GM18858 (cell line): ENCODE results near the gene SNAP29.
"Not testable (repeated sequence)": the region's sequence is repeated elsewhere in the genome, so short reads cannot be mapped to it uniquely, and the experiment has no call there.

ENCODE experiments used
- ATAC-seq: cut with Tn5 transposase; IDR thresholded peaks from one replicate; pipeline ENCODE4 v1.9.1; 2021; ENCODE audit not compliant: unreplicated experiment

The SNAP29 gene

DNA sequence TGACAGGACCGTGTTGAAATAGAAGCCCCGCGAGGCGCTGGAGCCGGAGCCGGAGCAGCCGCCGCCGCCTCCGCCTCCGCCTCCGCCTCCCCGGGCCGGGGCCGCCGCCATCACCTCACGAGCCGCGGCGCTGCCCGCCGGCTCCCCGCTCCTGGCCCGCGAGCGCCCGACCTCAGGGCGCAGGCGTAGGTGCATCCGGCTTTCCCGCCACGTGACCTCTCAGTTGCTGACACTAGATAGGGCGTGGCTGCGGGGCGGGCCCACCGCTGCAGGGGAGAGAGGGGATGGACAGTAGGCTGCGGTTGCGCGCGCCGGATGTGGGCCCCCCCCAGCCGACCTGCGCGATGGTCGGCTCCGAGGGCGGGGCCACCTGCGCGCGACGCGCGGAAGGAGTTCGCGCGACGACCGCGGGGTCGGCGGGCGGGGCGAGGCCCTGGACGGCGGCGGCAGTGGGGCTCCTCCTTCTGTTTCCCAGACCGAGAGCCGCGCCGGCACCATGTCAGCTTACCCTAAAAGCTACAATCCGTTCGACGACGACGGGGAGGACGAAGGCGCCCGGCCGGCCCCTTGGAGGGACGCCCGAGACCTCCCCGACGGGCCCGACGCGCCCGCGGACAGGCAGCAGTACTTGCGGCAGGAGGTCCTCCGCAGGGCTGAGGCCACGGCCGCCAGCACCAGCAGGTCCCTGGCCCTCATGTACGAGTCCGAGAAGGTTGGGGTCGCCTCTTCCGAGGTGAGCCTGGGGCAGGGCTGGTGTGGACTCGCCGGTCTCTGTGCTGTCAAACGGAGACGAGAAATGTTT is at the start of gene SNAP29, which contains the start of gene PI4KA:
Gene SNAP29, plus strand, starts transcription at position 393 of the 802 bp plus-strand sequence. Its CDS starts 104 bp downstream, at position 497.
Gene PI4KA, minus strand, starts transcription at position 197 of the 802 bp plus-strand sequence. Its CDS starts 86 bp downstream, at position 111.
- ATAC-seq, result peak; percentile 90

DNA sequence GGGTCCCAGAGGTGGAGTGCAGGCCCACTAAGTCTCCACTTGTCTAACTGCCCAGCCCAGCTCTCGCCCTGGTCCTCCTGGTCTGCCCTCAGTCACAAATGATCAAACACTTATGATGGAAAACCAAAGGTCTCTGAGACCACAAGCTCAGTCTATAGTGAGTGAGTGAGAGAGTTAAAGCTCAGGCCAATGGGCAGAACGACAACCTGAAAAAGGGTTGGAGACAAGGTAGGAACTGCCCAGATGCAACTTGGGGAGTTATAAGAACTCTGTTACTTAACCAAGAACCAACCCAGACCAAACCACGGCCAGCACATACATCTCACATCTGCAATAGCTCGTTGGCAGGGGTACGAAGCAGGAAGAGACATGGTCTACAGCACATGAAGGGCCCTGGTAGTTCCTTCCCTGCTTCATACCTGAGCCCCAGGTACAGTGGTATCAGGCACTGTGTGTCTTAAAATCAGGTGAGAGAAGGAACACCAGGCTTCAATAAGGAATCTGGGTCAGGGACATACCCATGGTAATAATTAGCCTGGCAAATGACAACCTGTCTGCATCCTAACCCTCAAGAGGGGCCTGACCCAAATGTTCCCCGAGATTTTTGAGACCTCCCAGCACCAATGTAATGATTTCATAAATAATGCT is 49.1 kb upstream of the SNAP29 start:
- ATAC-seq, result no peak

DNA sequence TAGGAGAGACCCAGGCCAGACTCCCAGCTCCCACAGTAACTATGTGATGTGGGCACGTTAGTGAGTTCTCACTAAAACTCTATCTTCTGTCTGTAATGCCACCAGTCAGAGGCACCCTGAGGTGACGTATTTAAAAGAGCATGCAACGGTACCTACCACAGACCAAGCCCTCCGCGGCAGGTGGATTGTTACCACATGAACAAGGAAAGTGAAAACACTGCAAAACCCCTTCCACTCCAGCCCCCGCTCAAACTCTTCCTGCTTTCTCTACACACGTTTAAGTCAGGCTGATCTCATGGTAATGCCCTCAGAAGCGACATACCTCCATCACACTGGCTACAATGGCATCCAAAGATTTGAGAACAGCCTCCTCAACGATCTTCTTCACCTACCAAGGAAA is 48.2 kb upstream of the SNAP29 start:
- no peak for ATAC-seq

DNA sequence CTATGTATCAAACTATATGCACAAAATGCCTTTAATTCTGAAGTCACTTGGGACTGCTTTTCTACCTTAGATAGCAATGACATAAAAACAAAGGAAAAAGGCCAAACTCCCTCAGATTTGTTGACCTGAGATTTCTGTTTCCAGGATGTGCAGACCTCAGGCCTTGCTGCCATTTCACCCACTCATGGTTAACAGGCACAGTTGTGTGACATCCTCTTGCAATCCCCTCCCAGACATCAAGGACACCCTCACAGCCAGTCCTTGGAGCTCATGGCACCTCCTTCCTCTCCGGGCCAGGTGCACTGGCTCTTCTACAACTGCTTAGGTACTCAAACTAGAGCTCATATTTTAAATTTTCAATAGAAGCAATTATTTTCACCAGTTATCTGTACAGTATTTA is 47.6 kb upstream of the SNAP29 start:
- ATAC-seq, result no peak

DNA sequence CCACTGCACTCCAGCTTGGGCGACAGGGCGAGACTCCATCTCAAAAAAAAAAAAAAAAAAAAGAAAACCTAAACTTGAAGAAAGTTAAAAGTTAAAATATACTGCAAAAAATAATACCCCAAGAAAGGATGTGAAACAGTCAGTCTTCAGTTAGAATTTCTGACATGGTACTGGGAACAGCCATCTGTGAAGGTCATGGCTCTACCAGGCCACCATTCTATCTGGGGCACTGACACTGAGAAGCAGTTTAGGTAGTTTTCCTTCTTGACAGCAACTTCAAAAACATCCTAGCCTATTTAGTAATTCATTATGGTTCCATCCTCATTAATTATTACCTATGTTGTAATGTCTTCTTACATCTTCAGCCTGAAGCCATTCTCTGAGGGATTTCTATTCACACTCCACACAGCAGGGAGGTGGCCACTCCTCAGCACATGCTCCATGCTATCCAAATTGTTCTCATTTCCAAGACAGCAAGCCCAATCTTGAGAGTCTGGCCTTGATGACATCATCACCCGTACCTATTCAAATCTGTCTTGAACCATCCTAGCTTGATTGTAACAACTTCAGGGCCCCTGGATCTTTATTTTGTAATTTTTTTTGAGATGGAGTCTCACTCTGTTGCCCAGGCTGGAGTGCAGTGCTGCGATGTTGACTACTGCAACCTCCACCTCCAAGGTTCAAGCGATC is 46.7 kb upstream of the SNAP29 start:
- no peak for ATAC-seq

DNA sequence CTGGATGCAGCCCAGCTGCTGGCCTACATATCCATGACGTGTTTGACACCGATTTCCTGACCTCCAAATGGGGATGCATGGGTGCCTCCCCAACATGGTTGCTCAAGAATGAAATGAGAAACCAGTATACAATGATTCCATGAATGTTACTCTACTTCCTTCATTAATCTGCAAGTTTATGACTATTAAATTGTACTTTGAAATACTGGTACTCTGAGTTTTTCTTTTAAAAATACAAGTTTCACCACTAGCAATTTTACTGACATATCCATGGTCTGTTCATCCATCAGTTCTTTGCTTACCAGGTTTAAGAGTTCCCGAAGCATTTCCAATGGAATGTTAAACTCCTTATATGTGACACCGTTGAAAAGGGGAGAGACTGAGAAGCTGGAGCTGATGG is 45.8 kb upstream of the SNAP29 start:
- no peak for ATAC-seq

DNA sequence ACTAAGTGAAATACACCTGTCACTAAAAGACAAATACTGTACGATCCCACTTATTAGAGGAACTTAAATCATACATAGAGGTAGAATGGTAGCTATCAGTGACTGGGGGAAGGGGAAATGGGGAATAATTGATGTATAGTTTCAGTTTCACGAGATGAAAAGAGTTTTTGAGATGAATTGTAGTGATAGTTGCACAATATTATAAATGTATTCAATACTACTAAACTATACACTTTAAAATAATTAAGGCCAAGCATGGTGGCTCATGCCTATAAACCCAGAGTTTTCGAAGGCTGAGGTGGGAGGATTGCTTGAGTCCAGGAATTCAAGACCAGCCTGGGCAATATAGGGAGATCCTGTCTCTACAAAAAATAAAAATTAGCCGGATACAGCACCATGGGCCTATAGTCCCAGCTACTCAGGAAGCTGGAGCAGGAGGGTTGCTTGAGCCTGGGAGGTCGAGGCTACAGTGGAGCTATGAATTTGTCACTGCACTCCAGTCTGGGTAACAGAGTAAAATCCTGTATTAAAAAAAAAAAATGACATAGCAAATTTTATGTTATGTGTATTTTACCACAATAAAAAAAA is 44.5 kb upstream of the SNAP29 start:
- ATAC-seq, result no peak

DNA sequence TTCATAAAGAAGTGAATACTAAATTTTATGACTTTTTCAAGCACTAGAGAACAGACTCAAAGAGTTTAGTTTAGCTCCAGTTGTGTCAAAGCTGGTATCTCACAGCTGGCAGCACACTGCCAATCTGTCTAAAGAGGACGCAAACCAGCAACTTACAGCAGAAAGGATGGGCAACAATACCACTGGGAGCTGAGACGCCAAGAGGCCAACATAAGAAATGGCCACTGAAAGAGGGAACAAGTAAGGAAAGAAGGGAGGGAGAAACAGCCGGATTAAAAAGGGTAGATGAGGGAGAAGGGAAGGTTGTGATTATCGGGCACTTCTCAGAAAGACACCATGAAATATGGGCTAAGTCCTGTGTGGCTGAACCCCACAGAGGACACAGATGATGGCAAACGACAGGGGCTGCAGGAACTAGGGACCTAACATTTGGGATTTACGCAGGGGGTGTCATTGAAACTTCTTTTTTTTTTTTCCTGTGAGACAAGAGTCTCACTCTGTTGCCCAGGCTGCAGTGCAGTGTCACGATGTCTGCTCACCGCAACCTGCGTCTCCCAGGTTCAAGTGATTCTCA is 43.2 kb upstream of the SNAP29 start:
- ATAC-seq, result no peak

DNA sequence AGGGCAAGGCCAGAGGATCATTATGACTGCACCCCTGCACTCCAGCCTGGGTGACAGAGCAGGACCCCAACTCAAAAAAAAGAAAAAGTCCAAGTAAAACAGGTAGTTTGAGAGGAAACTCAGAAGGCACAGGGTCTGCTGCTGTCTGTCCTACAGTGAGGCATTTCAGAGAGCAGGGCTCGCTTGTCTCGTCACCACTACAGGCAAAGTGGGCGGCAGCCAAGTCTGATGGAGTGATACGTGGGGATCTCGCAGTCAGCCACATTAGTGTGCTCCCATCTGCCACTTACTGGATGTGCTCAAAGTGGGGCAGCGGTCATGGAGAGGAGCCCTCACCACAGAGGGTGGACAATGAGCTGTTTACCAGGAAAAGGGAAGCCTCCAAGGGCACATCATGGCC is 42.2 kb upstream of the SNAP29 start:
- ATAC-seq, result no peak

DNA sequence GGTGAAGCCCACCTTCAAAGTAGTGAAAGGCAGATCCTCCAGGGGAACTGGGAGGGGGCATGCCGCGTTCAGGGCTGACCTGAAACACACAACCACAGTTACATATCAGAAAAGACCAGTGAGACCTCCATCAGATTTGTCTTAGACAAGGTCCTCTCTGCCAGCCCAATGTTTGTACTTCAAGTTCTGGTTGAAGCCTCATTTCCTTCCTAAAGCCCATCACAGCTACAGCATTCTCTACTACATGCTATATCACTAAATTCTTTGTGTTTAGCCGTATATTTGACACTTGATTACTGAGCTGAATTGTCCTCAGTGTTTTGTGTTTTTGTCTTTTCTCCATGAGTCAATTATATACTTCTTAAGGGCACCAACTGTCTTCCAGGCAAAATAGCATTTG is 40.3 kb upstream of the SNAP29 start:
- no peak for ATAC-seq

DNA sequence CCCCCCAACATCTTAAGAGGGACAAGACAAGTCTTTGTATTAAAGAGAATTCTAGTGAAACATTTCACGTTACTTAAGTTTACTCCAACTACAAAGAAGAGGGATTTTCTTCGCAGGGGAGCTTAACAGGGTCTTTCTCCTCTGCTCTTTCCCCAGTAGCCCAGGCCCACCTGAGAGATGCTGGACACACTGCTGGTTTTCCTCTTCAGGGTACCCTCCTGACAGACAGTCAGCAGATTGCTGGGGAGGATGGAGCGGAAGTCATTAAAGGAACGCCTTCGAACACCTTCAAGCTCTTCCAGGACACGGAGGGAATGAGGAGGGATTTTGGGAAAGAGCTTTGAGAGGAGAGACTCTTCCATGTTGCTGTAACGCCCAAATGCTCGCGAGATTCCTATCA is 39.3 kb upstream of the SNAP29 start:
- no peak for ATAC-seq

DNA sequence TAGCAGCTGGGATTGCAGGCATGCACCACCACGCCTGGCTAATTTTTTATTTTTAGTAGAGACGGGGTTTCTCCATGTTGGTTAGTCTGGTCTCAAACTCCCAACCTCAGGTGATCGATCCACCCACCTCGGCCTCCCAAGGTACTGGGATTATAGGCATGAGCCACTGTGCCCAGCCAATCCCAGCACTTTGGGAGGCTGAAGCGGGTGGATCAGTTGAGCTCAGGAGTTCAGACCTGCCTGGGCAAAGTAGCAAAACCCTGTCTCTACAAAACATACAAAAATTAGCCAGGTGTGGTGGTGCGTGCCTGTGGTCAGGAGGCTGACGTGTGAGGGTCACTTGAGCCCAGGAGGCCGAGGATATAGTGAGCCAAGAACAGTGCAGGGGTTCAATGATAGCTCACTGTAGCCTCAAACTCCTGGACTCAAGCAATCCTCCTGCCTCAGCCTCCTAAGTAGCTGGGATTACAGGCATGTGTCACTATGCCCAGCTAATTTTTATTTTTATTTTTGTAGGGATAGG is 37.0 kb upstream of the SNAP29 start:
- ATAC-seq, result not testable (repeated sequence)

DNA sequence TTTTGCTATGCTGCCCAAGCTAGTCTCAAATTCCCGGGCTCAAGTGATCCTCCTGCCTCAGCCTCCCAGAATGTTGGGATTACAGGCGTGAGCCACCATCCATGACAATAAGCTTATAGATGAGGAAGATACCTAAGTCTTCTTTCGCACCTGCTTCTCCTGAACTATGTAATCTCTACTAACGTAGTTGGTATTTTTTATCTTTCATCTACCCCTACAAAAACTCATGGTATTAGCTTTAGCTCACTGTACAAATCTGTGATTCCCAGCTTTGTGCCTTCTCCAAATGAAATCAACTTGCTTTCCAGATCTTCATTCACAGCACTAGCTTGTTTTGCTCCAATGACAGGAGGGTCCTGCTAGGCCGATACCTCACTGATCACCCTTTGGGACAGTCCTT is 36.6 kb upstream of the SNAP29 start:
- no peak for ATAC-seq

DNA sequence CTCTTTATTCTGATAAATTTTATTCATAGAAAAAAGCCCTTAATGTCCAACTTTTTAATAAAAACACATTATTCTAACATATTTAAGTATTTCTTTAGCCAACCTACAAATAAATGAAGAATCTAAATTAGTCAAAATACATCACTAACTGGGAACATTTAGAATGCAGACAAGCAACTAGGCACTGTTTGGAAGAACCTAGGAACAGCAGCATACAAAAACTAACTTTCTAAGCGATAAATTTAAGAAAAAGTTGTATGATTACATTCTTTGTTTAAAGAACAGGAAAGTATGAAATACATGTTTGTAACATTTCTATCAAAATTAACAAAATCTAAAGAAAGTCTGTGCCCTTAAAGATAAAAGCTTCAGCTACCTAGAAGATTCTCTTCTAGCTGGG is 35.5 kb upstream of the SNAP29 start:
- no peak for ATAC-seq

DNA sequence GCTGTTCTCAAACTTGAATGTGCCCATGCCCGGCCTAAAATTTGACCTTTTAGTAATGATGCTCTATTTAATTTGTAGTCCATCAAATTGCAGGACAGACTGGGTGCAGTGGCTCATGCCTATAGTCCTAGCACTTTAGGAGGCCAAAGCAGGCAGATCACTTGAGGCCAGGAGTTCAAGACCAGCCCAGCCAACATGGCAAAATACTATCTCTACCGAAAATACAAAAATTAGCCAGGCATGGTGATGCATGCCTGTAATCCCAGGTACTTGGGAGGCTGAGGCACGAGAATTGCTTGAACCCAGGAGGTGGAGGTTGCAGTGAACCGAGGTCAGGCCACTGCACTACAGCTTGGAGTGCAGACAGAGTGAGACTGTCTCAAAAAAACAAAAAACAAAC is 33.6 kb upstream of the SNAP29 start:
- ATAC-seq, result not testable (repeated sequence)

DNA sequence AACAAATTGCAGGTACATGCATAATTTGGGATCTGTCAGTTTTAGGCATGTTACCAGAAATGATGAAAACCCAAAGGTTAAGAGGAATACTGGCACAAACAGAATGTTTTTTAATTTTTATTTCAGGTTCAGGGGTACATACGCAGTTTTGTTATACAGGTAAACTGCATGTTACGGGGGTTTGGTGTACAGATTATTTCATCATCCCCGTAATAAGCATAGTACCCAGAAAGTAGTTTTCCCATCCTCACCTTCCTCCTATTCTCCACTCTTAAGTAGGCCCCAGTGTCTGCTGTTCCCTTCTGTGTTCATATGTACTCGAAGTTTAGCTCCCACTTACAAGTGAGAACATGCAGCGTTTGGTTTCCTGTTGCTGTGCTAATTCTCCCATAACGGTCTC is 33.2 kb upstream of the SNAP29 start:
- ATAC-seq, result no peak

DNA sequence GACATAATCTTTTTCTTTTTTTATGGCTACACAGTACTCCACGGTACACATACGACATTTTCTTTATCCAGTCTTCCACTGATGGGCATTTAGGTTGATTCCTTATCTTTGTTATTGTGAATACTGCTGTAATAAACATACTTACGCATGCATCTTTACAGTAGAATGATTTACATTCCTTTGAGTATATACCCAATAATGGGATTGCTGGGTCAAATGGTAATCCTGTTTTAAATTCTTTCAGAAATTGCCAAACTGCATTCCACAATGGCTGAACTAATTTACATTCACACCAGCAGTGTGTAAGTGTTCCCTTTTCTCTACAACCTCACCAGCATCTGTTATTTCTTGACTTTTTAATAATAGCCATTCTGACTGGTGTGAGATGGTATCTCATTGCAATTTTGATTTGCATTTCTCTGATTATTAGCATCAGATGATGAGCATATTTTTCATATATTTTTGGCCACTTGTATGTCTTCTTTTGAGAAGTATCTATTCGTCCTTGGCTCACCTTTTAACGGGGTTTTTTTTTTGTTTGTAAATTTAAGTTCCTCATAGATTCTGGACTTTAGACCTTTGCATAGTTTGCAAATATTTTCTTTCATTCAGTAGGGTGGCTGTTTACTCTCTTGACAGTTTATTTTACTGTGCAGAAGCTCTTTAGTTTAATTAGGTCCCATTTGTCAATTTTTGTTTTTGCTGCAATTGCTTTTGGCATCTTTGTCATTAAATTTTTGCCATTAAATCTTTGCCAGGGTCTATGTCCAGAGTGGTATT is 32.2 kb upstream of the SNAP29 start:
- ATAC-seq, result not testable (repeated sequence)

DNA sequence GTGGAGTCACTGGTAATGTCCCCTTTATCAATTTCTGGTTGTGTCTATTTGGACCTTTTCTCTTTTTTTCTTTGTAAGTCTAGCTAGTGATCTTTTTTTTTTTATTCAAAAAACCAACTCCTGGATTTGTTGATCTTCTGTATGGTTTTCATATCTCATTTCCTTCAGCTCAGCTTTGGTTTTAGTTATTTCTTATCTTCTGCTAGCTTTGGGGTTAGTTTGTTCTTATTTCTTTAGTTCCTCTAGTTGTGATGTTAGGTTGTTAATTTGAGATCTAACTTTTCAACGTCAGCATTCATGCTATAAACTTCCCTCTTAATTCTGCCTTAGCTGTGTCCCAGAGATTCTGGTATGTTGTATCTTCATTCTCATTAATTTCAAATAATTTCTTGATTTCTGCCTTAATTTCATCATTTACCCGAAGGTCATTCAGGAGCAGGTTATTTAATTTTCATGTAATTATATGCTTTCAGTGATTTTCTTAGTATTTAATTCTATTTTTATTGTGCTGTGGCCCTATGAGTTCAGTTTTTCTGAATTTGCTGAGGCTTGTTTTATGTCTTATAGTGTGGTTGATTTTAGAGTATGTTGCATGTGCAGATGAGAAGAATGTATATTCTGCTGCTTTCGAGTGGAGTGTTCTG is 29.2 kb upstream of the SNAP29 start:
- no peak for ATAC-seq

DNA sequence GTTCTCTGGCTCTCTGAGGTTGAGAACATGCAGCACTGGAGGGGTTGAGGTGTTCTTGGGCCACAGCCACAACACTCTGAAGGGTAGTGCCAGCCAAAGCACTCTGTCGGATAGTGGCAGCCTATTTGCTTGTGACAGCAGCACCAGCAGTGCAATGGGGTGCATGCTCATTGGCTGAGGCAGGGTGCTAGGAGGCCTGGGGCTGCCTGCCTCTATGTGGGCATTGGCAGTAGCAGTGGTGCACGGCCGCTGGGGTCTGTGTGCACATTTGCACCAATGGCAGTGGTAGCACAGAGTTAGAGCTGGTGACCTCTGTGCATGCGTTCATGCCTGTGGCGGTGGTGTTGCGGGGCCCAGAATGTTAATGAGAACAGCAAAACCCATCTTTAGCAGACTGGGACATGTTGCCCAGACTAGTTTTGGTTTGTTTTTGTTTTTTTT is 25.6 kb upstream of the SNAP29 start:
- ATAC-seq, result no peak

DNA sequence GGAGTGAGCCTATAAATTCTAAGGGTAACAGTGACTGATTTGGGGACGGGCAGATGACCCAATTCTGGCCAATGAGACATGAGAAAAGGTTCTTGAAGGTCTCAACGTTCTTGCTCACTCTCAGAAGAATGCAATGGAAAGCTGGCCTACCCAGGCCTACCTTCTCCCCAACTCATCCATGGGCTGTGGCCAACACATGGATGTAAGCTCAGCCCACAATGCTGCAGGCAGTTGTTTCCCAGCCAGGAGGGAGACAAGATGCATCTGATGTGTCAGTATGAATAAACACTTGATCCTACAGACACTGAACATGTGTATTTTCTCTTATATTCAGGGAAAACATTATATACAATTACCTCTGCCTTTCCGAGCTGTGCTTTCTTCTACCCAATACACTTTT is 24.6 kb upstream of the SNAP29 start:
- ATAC-seq, result no peak
